Measurements from ENCODE around the gene TTC27. TPM values are rescaled to one million over a fixed set of nuclear protein-coding genes. Genes with fewer than 3 reads are reported as not detected.

The TTC27 gene
- total and polyA plus RNA-seq, 2 of the 13 experiments (the other 11 are each of a cell fraction or from before 2014, with no cell fraction given): 26.7 to 44.7 TPM

GRCh38 chr2:32746669-32747068 lies 118.8 kb downstream of the TTC27 start:
- H3K27ac ChIP-seq (ENCODE audit: extremely low read length, insufficient read depth, low read length): no peak overlapping the region
- H4K20me1 ChIP-seq (ENCODE audit: insufficient read depth, low read length): no peaks in the 10 kb centered on the region
- no peak for FAIRE-seq
- intact Hi-C loops (cut with micrococcal nuclease; ENCODE audit: unreplicated experiment) (no loop called here), in situ Hi-C loops (cut with HindIII; ENCODE audit: extremely low pct_ligation_motif_present, low pct_unique_long_range_greater_than_20kb) (no loop called here)
- DNase-seq (ENCODE audit: low spot score): no peak
- H2AFZ ChIP-seq (ENCODE audit: low read length): no peak overlapping the region
- peaks cover 9% of the 10 kb centered on the region for H3K4me1 ChIP-seq (ENCODE audit: insufficient read depth, low read length)
- peaks cover 0 to 1% of the 10 kb centered on the region in 2 experiments; a peak in 4 of 5 replicates for H3K36me3 ChIP-seq (replicated peaks in 1 of 2; ENCODE audit: control insufficient read depth in 1 of 2, insufficient read depth in 2 of 2, low read length in 2 of 2)
- no peak overlapping the region for H3K4me3 ChIP-seq (replicated peaks in 1 of 3; ENCODE audit: insufficient read depth in 1 of 3, low read depth in 2 of 3, low read length in 3 of 3)
- H3K4me2 ChIP-seq (ENCODE audit: low read depth, low read length): no peak overlapping the region
- H3K9me3 ChIP-seq (ENCODE audit: low read length): no peaks in the 10 kb centered on the region
- H3K9ac ChIP-seq (ENCODE audit: insufficient read depth, low read depth, low read length): no peak overlapping the region
- BruUV-seq (replicated peaks): no TSS peak
- CTCF ChIA-PET (ENCODE audit: low intra/inter-chr PET ratio, low total read pairs): no interaction called here
- H3K27me3 ChIP-seq (ENCODE audit: control insufficient read depth in 1 of 2, insufficient read depth in 2 of 2, low read length in 2 of 2): no peaks in the 10 kb centered on the region
- POLR2A ChIA-PET: no interaction called here
- no peaks in the 10 kb centered on the region for H3K79me2 ChIP-seq (ENCODE audit: insufficient read depth, low read length)
- no peak for ATAC-seq
- TF ChIP-seq ZNF550 (CRISPR knock-in tag; IDR thresholded peaks at IDR 0.05; ENCODE audit: borderline replicate concordance) (no peak), FOXA1 (IDR thresholded peaks at IDR 0.05) (no peak), FOXA1 (CRISPR knock-in tag; IDR thresholded peaks at IDR 0.05) (no peak), PBX3 (CRISPR knock-in tag; IDR thresholded peaks at IDR 0.05; ENCODE audit: borderline replicate concordance) (no peak)

- no peak overlapping the region for H3K9ac ChIP-seq (ENCODE audit: insufficient read depth, low read depth, low read length)
- CTCF ChIA-PET (ENCODE audit: low intra/inter-chr PET ratio, low total read pairs): no interaction called here
- no peaks in the 10 kb centered on the region for H3K79me2 ChIP-seq (ENCODE audit: insufficient read depth, low read length)
- no peaks in the 10 kb centered on the region for H3K27me3 ChIP-seq (ENCODE audit: control insufficient read depth in 1 of 2, insufficient read depth in 2 of 2, low read length in 2 of 2)
- H4K20me1 ChIP-seq (ENCODE audit: insufficient read depth, low read length): no peaks in the 10 kb centered on the region
- no peak overlapping the region for H2AFZ ChIP-seq (ENCODE audit: low read length)
- H3K4me1 ChIP-seq (ENCODE audit: insufficient read depth, low read length): peaks cover 24% of the 10 kb centered on the region
- FAIRE-seq (no peak), ATAC-seq (no peak), DNase-seq (ENCODE audit: low spot score) (no peak)
- no TSS peak for BruUV-seq (replicated peaks)
- H3K9me3 ChIP-seq (ENCODE audit: low read length): no peaks in the 10 kb centered on the region
- in situ Hi-C loops (cut with HindIII; ENCODE audit: extremely low pct_ligation_motif_present, low pct_unique_long_range_greater_than_20kb): no loop called here
- 96% methylated on average over 1 of the region's 1 CpG for WGBS (ENCODE audit: low lambda C conversion rate)
- POLR2A ChIA-PET: no interaction called here
- no peak overlapping the region for H3K4me2 ChIP-seq (ENCODE audit: low read depth, low read length)
- H3K36me3 ChIP-seq (replicated peaks in 1 of 2; ENCODE audit: control insufficient read depth in 1 of 2, insufficient read depth in 2 of 2, low read length in 2 of 2): no peaks in the 10 kb centered on the region; a peak in 4 of 5 replicates
- no peak overlapping the region for H3K27ac ChIP-seq (ENCODE audit: extremely low read length, insufficient read depth, low read length)
- H3K4me3 ChIP-seq (replicated peaks in 1 of 3; ENCODE audit: insufficient read depth in 1 of 3, low read depth in 2 of 3, low read length in 3 of 3): no peak overlapping the region
- intact Hi-C loops (cut with micrococcal nuclease; ENCODE audit: unreplicated experiment): no loop called here
- TF ChIP-seq SOX5 (CRISPR knock-in tag; IDR thresholded peaks at IDR 0.05; ENCODE audit: borderline replicate concordance): no peak
- TF ChIP-seq PCBP1 (IDR thresholded peaks at IDR 0.05; ENCODE audit: borderline replicate concordance, low read depth, low read length): no peak
- no peak for TF ChIP-seq KMT2B (CRISPR knock-in tag; IDR thresholded peaks at IDR 0.05)
- no peak for TF ChIP-seq SNAPC5 (CRISPR knock-in tag; IDR thresholded peaks at IDR 0.05; ENCODE audit: borderline replicate concordance)
- TF ChIP-seq CENPBD1 (CRISPR knock-in tag; IDR thresholded peaks at IDR 0.05; ENCODE audit: borderline replicate concordance, low read depth): no peak
- TF ChIP-seq ZBTB34 (CRISPR knock-in tag; IDR thresholded peaks at IDR 0.05): no peak
- TF ChIP-seq MBD4 (IDR thresholded peaks at IDR 0.05; ENCODE audit: borderline replicate concordance, low read length): no peak
- no peak for TF ChIP-seq SKIL (CRISPR knock-in tag; IDR thresholded peaks at IDR 0.05; ENCODE audit: borderline replicate concordance)
- no peak for TF ChIP-seq PBX3 (CRISPR knock-in tag; IDR thresholded peaks at IDR 0.05; ENCODE audit: borderline replicate concordance)
- TF ChIP-seq FOSL2 (CRISPR knock-in tag; IDR thresholded peaks at IDR 0.05): no peak
Measured at GRCh38 chr2:32748158-32748557, 120.3 kb downstream of the TTC27 start.

Measured in HepG2 (cell line).